Caco-2 (cell line): ENCODE results near the gene AKT2. TPM values are rescaled to one million over a fixed set of nuclear protein-coding genes. Genes with fewer than 3 reads are reported as not detected.

Experiments used
- BruUV-seq: library from RNA; stranded (reverse); fragments of 400-500 nt; replicated peaks from 2 replicates; lab custom pipeline; 2021; lab: Mats Ljungman, UMichigan
- CTCF ChIA-PET: fragments of 300-600 bp; sonication (Branson Sonifier 250); formaldehyde crosslinking; loops from one replicate; lab custom pipeline; 2022; ENCODE audit warnings: antibody characterized with exemption; lab: Charles Lee
- POLR2A ChIA-PET: fragments of 300-600 bp; sonication (Branson Sonifier 250); formaldehyde crosslinking; loops from one replicate; lab custom pipeline; 2022; ENCODE audit warnings: antibody characterized with exemption; lab: Charles Lee
- DNase-seq, 2 experiments: peaks; one replicate each; pipeline versions ENCODE4 v3.0.0 to v3.0.0-alpha.2; 2020 to 2022
- H3K27me3 ChIP-seq: replicated peaks from 2 replicates; pipeline ENCODE4 v1.6.0; 2011; ENCODE audit warnings: low read length; ENCODE audit not compliant: control insufficient read depth, insufficient read depth
- H3K36me3 ChIP-seq: 2 replicates; pipeline ENCODE4 v1.5.1; 2011; ENCODE audit warnings: low read length; ENCODE audit not compliant: control insufficient read depth, insufficient read depth
- H3K4me1 ChIP-seq: fragments of 250-450 bp; sonication (Bioruptor Pico); 2 replicates; pipeline ENCODE4 v1.5.1; 2020; ENCODE audit warnings: mild to moderate bottlenecking
- H3K4me3 ChIP-seq: 2 replicates; pipeline ENCODE4 v1.5.1; 2011; ENCODE audit warnings: low read depth, mild to moderate bottlenecking, control low read depth, low read length
- H3K9me3 ChIP-seq: fragments of 250-450 bp; sonication (Bioruptor Pico); 2 replicates; pipeline ENCODE4 v1.5.1; 2020; ENCODE audit warnings: mild to moderate bottlenecking, moderate library complexity
- H3K27ac Mint-ChIP-seq: one replicate; pipeline ENCODE4 v1.8.0; 2022; ENCODE audit warnings: mixed read lengths; ENCODE audit not compliant: unreplicated experiment
- H3K27me3 Mint-ChIP-seq: one replicate; pipeline ENCODE4 v1.8.0; 2022; ENCODE audit warnings: mixed read lengths; ENCODE audit not compliant: insufficient read depth, unreplicated experiment
- H3K36me3 Mint-ChIP-seq: one replicate; pipeline ENCODE4 v1.8.0; 2022; ENCODE audit warnings: mild to moderate bottlenecking, mixed read lengths; ENCODE audit not compliant: insufficient read depth, unreplicated experiment
- H3K4me1 Mint-ChIP-seq: one replicate; pipeline ENCODE4 v1.8.0; 2022; ENCODE audit warnings: low read depth, mixed read lengths; ENCODE audit not compliant: unreplicated experiment
- H3K4me3 Mint-ChIP-seq: one replicate; pipeline ENCODE4 v1.8.0; 2022; ENCODE audit warnings: mild to moderate bottlenecking, moderate library complexity, mixed read lengths; ENCODE audit not compliant: unreplicated experiment
- H3K9me3 Mint-ChIP-seq: one replicate; pipeline ENCODE4 v1.8.0; 2022; ENCODE audit warnings: mixed read lengths; ENCODE audit not compliant: unreplicated experiment
- intact Hi-C: fragments of 100-400 bp; cut with micrococcal nuclease; formaldehyde crosslinking; loops from one replicate; pipeline ENCODE4 v1.10.0; 2022; ENCODE audit not compliant: unreplicated experiment
- total RNA-seq: library from RNA; stranded (reverse); gene quantifications from 2 replicates; pipeline ENCODE4 v1.2.3, GENCODE V29; 2022
- TF ChIP-seq, protein P1 (sequence below), 2 experiments: fragments of 200-600 bp in 1 of 2; IDR thresholded peaks; 1 replicate in 1 of 2; 2 replicates in 1 of 2; pipeline versions ENCODE4 v1.5.1 to v1.8.0; 2011 to 2022; ENCODE audit warnings: antibody characterized with exemption in 1 of 2, control low read depth in 1 of 2, inconsistent platforms in 1 of 2, low read depth in 1 of 2, low read length in 1 of 2, mild to moderate bottlenecking in 1 of 2, moderate library complexity in 1 of 2; ENCODE audit not compliant: insufficient read depth in 1 of 2, severe bottlenecking in 1 of 2, unreplicated experiment in 1 of 2

The AKT2 gene
- total RNA-seq, 1 experiment from 2014 or later: 169 TPM

GRCh38 chr19:40265763-40266099, 19.4 kb downstream of the AKT2 start:
- no peak for DNase-seq
- no peak overlapping the region for H3K4me3 ChIP-seq
- Mint-ChIP-seq H3K27ac (no peak overlapping the region), H3K36me3 (peaks cover 44% of the 10 kb centered on the region), H3K4me1 (no peaks in the 10 kb centered on the region), H3K4me3 (no peak overlapping the region), H3K27me3 (no peaks in the 10 kb centered on the region), H3K9me3 (no peaks in the 10 kb centered on the region)
- POLR2A ChIA-PET: no interaction called here
- H3K27me3 ChIP-seq: no peaks in the 10 kb centered on the region
- CTCF ChIA-PET: no interaction called here
- no peaks in the 10 kb centered on the region for H3K9me3 ChIP-seq
- no peaks in the 10 kb centered on the region for H3K4me1 ChIP-seq
- TF ChIP-seq, protein P1, sequence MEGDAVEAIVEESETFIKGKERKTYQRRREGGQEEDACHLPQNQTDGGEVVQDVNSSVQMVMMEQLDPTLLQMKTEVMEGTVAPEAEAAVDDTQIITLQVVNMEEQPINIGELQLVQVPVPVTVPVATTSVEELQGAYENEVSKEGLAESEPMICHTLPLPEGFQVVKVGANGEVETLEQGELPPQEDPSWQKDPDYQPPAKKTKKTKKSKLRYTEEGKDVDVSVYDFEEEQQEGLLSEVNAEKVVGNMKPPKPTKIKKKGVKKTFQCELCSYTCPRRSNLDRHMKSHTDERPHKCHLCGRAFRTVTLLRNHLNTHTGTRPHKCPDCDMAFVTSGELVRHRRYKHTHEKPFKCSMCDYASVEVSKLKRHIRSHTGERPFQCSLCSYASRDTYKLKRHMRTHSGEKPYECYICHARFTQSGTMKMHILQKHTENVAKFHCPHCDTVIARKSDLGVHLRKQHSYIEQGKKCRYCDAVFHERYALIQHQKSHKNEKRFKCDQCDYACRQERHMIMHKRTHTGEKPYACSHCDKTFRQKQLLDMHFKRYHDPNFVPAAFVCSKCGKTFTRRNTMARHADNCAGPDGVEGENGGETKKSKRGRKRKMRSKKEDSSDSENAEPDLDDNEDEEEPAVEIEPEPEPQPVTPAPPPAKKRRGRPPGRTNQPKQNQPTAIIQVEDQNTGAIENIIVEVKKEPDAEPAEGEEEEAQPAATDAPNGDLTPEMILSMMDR (IDR thresholded peaks at IDR 0.05; ENCODE audit: insufficient read depth in 1 of 2, low read depth in 1 of 2, low read length in 1 of 2, severe bottlenecking in 1 of 2, unreplicated experiment in 1 of 2): no peak
- peaks cover 6% of the 10 kb centered on the region for H3K36me3 ChIP-seq
- BruUV-seq: no TSS peak
- intact Hi-C loops: no loop called here

DNA sequence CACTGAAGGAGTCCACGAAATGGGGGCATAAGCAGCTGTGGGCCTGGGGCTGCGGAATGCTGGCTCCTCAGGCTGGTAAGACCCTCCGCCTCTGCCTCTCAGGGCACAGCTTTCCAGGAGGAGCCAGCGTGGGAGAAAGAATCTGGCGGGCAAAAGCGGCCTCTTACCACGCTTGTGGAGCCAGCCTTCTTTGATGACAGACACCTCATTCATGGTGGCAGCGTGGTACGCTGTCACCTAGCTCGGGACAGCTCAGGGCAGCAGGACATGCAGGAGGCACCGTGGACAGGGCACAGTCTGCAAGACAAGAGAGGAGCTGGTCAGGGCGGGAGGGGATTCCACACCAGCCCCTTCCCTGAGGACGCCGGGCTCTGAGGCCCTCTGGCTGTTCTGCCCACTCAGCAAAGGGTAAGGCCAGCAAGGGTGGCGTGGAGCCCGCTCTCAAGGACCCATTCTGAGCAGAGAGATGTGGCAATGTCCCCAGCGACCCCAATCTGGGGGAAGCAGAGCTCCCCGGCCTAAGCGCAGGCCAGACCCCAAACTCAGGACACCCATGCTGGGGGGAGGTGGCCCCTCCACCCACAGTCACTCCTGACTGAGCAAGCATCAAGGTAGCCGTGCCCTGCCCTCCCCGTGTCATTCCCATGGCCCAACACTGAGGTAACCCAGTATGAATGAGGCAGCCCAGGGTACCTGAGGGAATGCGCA, 19.9 kb downstream of the AKT2 start:
- no peak overlapping the region for H3K27ac Mint-ChIP-seq
- DNase-seq: no peak
- Histone ChIP-seq H3K27me3 (no peaks in the 10 kb centered on the region), H3K4me1 (no peaks in the 10 kb centered on the region), H3K36me3 (peaks cover 6% of the 10 kb centered on the region), H3K9me3 (no peaks in the 10 kb centered on the region), H3K4me3 (no peak overlapping the region)
- TF ChIP-seq, protein P1 (IDR thresholded peaks at IDR 0.05; ENCODE audit: insufficient read depth in 1 of 2, low read depth in 1 of 2, low read length in 1 of 2, severe bottlenecking in 1 of 2, unreplicated experiment in 1 of 2): no peak
- no peaks in the 10 kb centered on the region for H3K27me3 Mint-ChIP-seq
- intact Hi-C loops: no loop called here
- CTCF ChIA-PET: no interaction called here
- BruUV-seq: no TSS peak
- peaks cover 44% of the 10 kb centered on the region for H3K36me3 Mint-ChIP-seq
- H3K9me3 Mint-ChIP-seq: no peaks in the 10 kb centered on the region
- H3K4me3 Mint-ChIP-seq: no peak overlapping the region
- no peaks in the 10 kb centered on the region for H3K4me1 Mint-ChIP-seq
- POLR2A ChIA-PET: no interaction called here

GRCh38 chr19:40264314-40265054, 20.7 kb downstream of the AKT2 start:
- intact Hi-C loops: no loop called here
- peaks cover 44% of the 10 kb centered on the region for H3K36me3 Mint-ChIP-seq
- no TSS peak for BruUV-seq

More at GRCh38 chr19:40264314-40265054, 20.7 kb downstream of the AKT2 start:
- TF ChIP-seq, protein P1 (IDR thresholded peaks at IDR 0.05; ENCODE audit: insufficient read depth in 1 of 2, low read depth in 1 of 2, low read length in 1 of 2, severe bottlenecking in 1 of 2, unreplicated experiment in 1 of 2): no peak
- Mint-ChIP-seq H3K4me1 (no peaks in the 10 kb centered on the region), H3K9me3 (no peaks in the 10 kb centered on the region), H3K27ac (no peak overlapping the region), H3K27me3 (no peaks in the 10 kb centered on the region), H3K4me3 (no peak overlapping the region)
- H3K9me3 ChIP-seq: no peaks in the 10 kb centered on the region
- CTCF ChIA-PET: no interaction called here
- no peak for DNase-seq
- H3K4me1 ChIP-seq: no peaks in the 10 kb centered on the region
- POLR2A ChIA-PET: no interaction called here
- no peak overlapping the region for H3K4me3 ChIP-seq
- no peaks in the 10 kb centered on the region for H3K27me3 ChIP-seq
- peaks cover 6% of the 10 kb centered on the region for H3K36me3 ChIP-seq
